H1 (cell line): Measurements from ENCODE around the gene GNG4. TPM values are rescaled to one million over a fixed set of nuclear protein-coding genes. Genes with fewer than 3 reads are reported as not detected.

ENCODE experiments used
- CTCF ChIA-PET: fragments of 300-600 bp; sonication (Branson Sonifier 250); formaldehyde crosslinking; loops from one replicate; lab custom pipeline; 2021; ENCODE audit not compliant: partially characterized antibody; lab: Charles Lee
- POLR2A ChIA-PET: fragments of 300-600 bp; sonication (Branson Sonifier 250); formaldehyde crosslinking; loops from one replicate; lab custom pipeline; 2021; ENCODE audit warnings: inconsistent platforms; ENCODE audit not compliant: partially characterized antibody; lab: Charles Lee
- DNase-seq, 2 experiments: peaks; one replicate each; pipeline versions ENCODE4 v3.0.0 to v3.0.0-alpha.2; 2010 to 2022; ENCODE audit warnings: low spot score in 2 of 2, low read depth in 1 of 2, mixed read lengths in 1 of 2
- FAIRE-seq: peaks from 2 replicates; lab custom pipeline; 2011; peaks lifted over from hg19 to GRCh38; lab: Jason Lieb, UNC
- H2AFZ ChIP-seq: 2 replicates; pipeline ENCODE4 v1.8.1; 2012; ENCODE audit warnings: low read length, inconsistent platforms
- H2AK5ac ChIP-seq: 2 replicates; pipeline ENCODE4 v1.6.1; 2013; ENCODE audit warnings: low read depth, low read length
- H2BK120ac ChIP-seq: replicated peaks from 2 replicates; pipeline ENCODE3; 2013; ENCODE audit warnings: low read depth, low read length, inconsistent platforms
- H2BK12ac ChIP-seq: 2 replicates; pipeline ENCODE4 v1.6.1; 2013; ENCODE audit warnings: low read depth, low read length
- H2BK15ac ChIP-seq: 2 replicates; pipeline ENCODE4 v1.6.1; 2013; ENCODE audit warnings: low read length
- H2BK20ac ChIP-seq: 2 replicates; pipeline ENCODE4 v1.6.1; 2013; ENCODE audit warnings: low read length
- H2BK5ac ChIP-seq: 2 replicates; pipeline ENCODE4 v1.6.1; 2013; ENCODE audit warnings: low read depth, low read length
- H3K14ac ChIP-seq: 2 replicates; pipeline ENCODE4 v1.6.1; 2013; ENCODE audit warnings: inconsistent platforms; ENCODE audit not compliant: insufficient read length
- H3K18ac ChIP-seq: 2 replicates; pipeline ENCODE4 v1.6.1; 2013; ENCODE audit warnings: low read length; ENCODE audit errors: extremely low read depth
- H3K23ac ChIP-seq: 2 replicates; pipeline ENCODE4 v1.6.1; 2013; ENCODE audit warnings: inconsistent platforms; ENCODE audit not compliant: insufficient read length
- H3K23me2 ChIP-seq: 2 replicates; pipeline ENCODE4 v1.6.1; 2013; ENCODE audit warnings: low read depth, low read length
- H3K27ac ChIP-seq: 2 replicates; pipeline ENCODE4 v1.6.1; 2011; ENCODE audit warnings: low read depth, low read length, inconsistent platforms
- H3K27me3 ChIP-seq, 4 experiments: replicated peaks in 1 of 4; 1 replicate in 1 of 4; 2 replicates in 3 of 4; pipeline versions ENCODE4 v1.6.1 to v1.8.1; 2011 to 2013; ENCODE audit warnings: low read length in 3 of 4, mild to moderate bottlenecking in 3 of 4, inconsistent platforms in 2 of 4, mixed read lengths in 2 of 4, moderate library complexity in 1 of 4; ENCODE audit not compliant: control insufficient read depth in 3 of 4, insufficient read depth in 3 of 4; ENCODE audit errors: extremely low read depth in 1 of 4
- H3K36me3 ChIP-seq, 4 experiments: 2 replicates each; pipeline versions ENCODE4 v1.6.1 to v1.8.1; 2011 to 2013; ENCODE audit warnings: mild to moderate bottlenecking in 4 of 4, low read length in 3 of 4, moderate library complexity in 2 of 4, control low read depth in 1 of 4, inconsistent platforms in 1 of 4; ENCODE audit not compliant: insufficient read depth in 4 of 4, control insufficient read depth in 2 of 4
- H3K4ac ChIP-seq: replicated peaks from 2 replicates; pipeline ENCODE3; 2013; ENCODE audit warnings: low read length, low read depth, mixed read lengths, inconsistent platforms; ENCODE audit not compliant: insufficient read length
- H3K4me1 ChIP-seq, 4 experiments: replicated peaks in 1 of 4; 1 replicate in 1 of 4; 2 replicates in 3 of 4; pipeline versions ENCODE4 v1.6.1 to v1.8.1; 2011 to 2013; ENCODE audit warnings: low read length in 3 of 4, inconsistent platforms in 2 of 4, mixed read lengths in 1 of 4; ENCODE audit not compliant: insufficient read depth in 4 of 4, control insufficient read depth in 3 of 4
- H3K4me2 ChIP-seq, 2 experiments: 2 replicates each; pipeline versions ENCODE4 v1.6.1 to v1.8.1; 2011 to 2013; ENCODE audit warnings: low read depth in 2 of 2, low read length in 2 of 2, control low read depth in 1 of 2, inconsistent platforms in 1 of 2, mild to moderate bottlenecking in 1 of 2; ENCODE audit not compliant: insufficient read depth in 1 of 2
- H3K4me3 ChIP-seq, 4 experiments: fragments of 200-600, 300-600 bp in 1 of 4; sonication (generic), shearing (Covaris generic), sonication (Bioruptor Twin) in 1 of 4; 2 replicates each; pipeline versions ENCODE4 v1.5.1 to v1.8.1; 2011 to 2016; ENCODE audit warnings: low read length in 4 of 4, low read depth in 3 of 4, control low read depth in 2 of 4, inconsistent platforms in 2 of 4, mild to moderate bottlenecking in 2 of 4, mixed read lengths in 1 of 4, moderate library complexity in 1 of 4; ENCODE audit not compliant: insufficient read depth in 2 of 4; ENCODE audit errors: extremely low read depth in 1 of 4
- H3K56ac ChIP-seq: replicated peaks from 2 replicates; pipeline ENCODE3; 2013; ENCODE audit warnings: low read depth, mild to moderate bottlenecking, mixed read lengths, low read length, inconsistent platforms; ENCODE audit not compliant: insufficient read length
- H3K79me1 ChIP-seq: 2 replicates; pipeline ENCODE4 v1.6.1; 2013; ENCODE audit warnings: low read depth, low read length, control low read depth
- H3K79me2 ChIP-seq, 2 experiments: 2 replicates each; pipeline versions ENCODE4 v1.6.1 to v1.8.1; 2012 to 2013; ENCODE audit warnings: low read length in 2 of 2, mild to moderate bottlenecking in 2 of 2, inconsistent platforms in 1 of 2; ENCODE audit not compliant: insufficient read depth in 2 of 2, control insufficient read depth in 1 of 2
- H3K9ac ChIP-seq, 4 experiments: replicated peaks in 1 of 4; 1 replicate in 1 of 4; 2 replicates in 3 of 4; pipeline versions ENCODE4 v1.6.1 to v1.8.1; 2011 to 2013; ENCODE audit warnings: low read depth in 3 of 4, low read length in 3 of 4, control low read depth in 2 of 4, mild to moderate bottlenecking in 2 of 4, moderate library complexity in 2 of 4, inconsistent platforms in 1 of 4; ENCODE audit errors: extremely low read depth in 1 of 4
- H3K9me3 ChIP-seq, 2 experiments: 2 replicates each; pipeline versions ENCODE4 v1.6.1 to v1.8.1; 2012 to 2013; ENCODE audit warnings: mild to moderate bottlenecking in 2 of 2, moderate library complexity in 2 of 2, control low read depth in 1 of 2, inconsistent platforms in 1 of 2, low read depth in 1 of 2, low read length in 1 of 2, mixed read lengths in 1 of 2; ENCODE audit not compliant: insufficient read depth in 2 of 2
- H4K20me1 ChIP-seq, 2 experiments: replicated peaks in 1 of 2; 2 replicates each; pipeline versions ENCODE3 to v1.8.1; 2011 to 2013; ENCODE audit warnings: inconsistent platforms in 2 of 2, low read length in 2 of 2, mild to moderate bottlenecking in 1 of 2; ENCODE audit not compliant: insufficient read depth in 2 of 2, control insufficient read depth in 1 of 2
- H4K5ac ChIP-seq: 2 replicates; pipeline ENCODE4 v1.6.1; 2013; ENCODE audit warnings: low read length, low read depth, mixed read lengths, inconsistent platforms; ENCODE audit not compliant: insufficient read length
- H4K8ac ChIP-seq: 2 replicates; pipeline ENCODE4 v1.8.0; 2013; ENCODE audit warnings: mild to moderate bottlenecking, moderate library complexity, low read length, inconsistent platforms; ENCODE audit not compliant: insufficient read depth; ENCODE audit errors: extremely low read depth
- H4K91ac ChIP-seq: replicated peaks from 2 replicates; pipeline ENCODE3; 2013; ENCODE audit warnings: low read length, mixed read lengths, inconsistent platforms; ENCODE audit not compliant: insufficient read length
- CHD1 ChIP-seq: IDR thresholded peaks from 2 replicates; pipeline ENCODE4 v1.6.1; 2012; ENCODE audit warnings: low read depth, low read length, improper control_type of control experiment
- CTCF ChIP-seq, 3 experiments: IDR thresholded peaks; 1 replicate in 2 of 3; 2 replicates in 1 of 3; pipeline versions ENCODE4 v1.5.1 to v1.6.1; 2011; ENCODE audit warnings: low read length in 3 of 3, mild to moderate bottlenecking in 3 of 3, inconsistent platforms in 2 of 3, low read depth in 1 of 3, moderate library complexity in 1 of 3; ENCODE audit not compliant: insufficient read depth in 1 of 3; ENCODE audit errors: control extremely low read depth in 1 of 3
- FOSL1 ChIP-seq: IDR thresholded peaks from 2 replicates; pipeline ENCODE4 v1.6.1; 2011; ENCODE audit warnings: mild to moderate bottlenecking, low read depth, low read length, moderate library complexity; ENCODE audit not compliant: insufficient read depth
- KDM4A ChIP-seq: IDR thresholded peaks from one replicate; pipeline ENCODE4 v1.7.1; 2012; ENCODE audit warnings: low read depth, mild to moderate bottlenecking, moderate library complexity, low read length, inconsistent platforms; ENCODE audit not compliant: severe bottlenecking
- POLR2A ChIP-seq, 2 experiments: IDR thresholded peaks; 1 replicate in 1 of 2; 2 replicates in 1 of 2; pipeline ENCODE4 v1.6.1; 2011; ENCODE audit warnings: low read depth in 2 of 2, low read length in 2 of 2, mild to moderate bottlenecking in 2 of 2; ENCODE audit errors: control extremely low read depth in 1 of 2
- RAD21 ChIP-seq, 2 experiments: IDR thresholded peaks in 1 of 2; conservative IDR thresholded peaks in 1 of 2; 2 replicates each; pipeline ENCODE4 v1.6.1; 2011; ENCODE audit warnings: low read depth in 2 of 2, low read length in 2 of 2, improper control_type of control experiment in 1 of 2, inconsistent platforms in 1 of 2, mild to moderate bottlenecking in 1 of 2, moderate library complexity in 1 of 2
- SAP30 ChIP-seq: fragments of 300-600 bp; sonication (generic); IDR thresholded peaks from 2 replicates; pipeline ENCODE4 v1.7.1; 2012; ENCODE audit warnings: low read length, moderate library complexity, mild to moderate bottlenecking, inconsistent platforms; ENCODE audit not compliant: insufficient read depth, insufficient replicate concordance
- SP1 ChIP-seq: IDR thresholded peaks from 2 replicates; pipeline ENCODE4 v1.6.1; 2011; ENCODE audit warnings: low read depth, low read length
- TEAD4 ChIP-seq: IDR thresholded peaks from 2 replicates; pipeline ENCODE4 v1.6.1; 2012; ENCODE audit warnings: low read depth, low read length, inconsistent platforms, mixed read lengths
- WGBS, 2 experiments: shearing (Covaris generic) in 1 of 2; methylation state at CpG; one replicate each; pipeline versions ENCODE4 v1.1.6 to v1.1.7; 2013 to 2015; ENCODE audit warnings: low lambda C conversion rate in 2 of 2, mixed read lengths in 2 of 2, inconsistent platforms in 1 of 2, low coverage in 1 of 2, missing lambda C conversion rate in 1 of 2; ENCODE audit not compliant: insufficient replicate concordance in 2 of 2, insufficient coverage in 1 of 2, insufficient read length in 1 of 2; ENCODE audit errors: extremely low coverage in 1 of 2, missing lambda C conversion rate in 1 of 2; 5-methylcytosine and 5-hydroxymethylcytosine counted together
- polyA plus RNA-seq, 7 experiments: library from polyadenylated mRNA; depleted of rRNA in 3 of 7; stranded (reverse) in 5 of 7; unstranded in 2 of 7; fragments of >200 nt in 5 of 7; fragments of 200-250 nt in 2 of 7; gene quantifications; 1 replicate in 5 of 7; 2 replicates in 1 of 7; 4 replicates in 1 of 7; pipeline versions ENCODE4 v1.2.1 to v1.2.3, GENCODE V29; 2011 to 2013; ENCODE audit warnings: missing spikeins in 2 of 7, mixed read lengths in 2 of 7
- total RNA-seq: library from RNA; stranded (reverse); fragmentation: NEBNext Ultra II Directional; extraction: Animal tissue kit (Norgen Biotek cat#: 25700); gene quantifications from 2 replicates; pipeline ENCODE4 v1.2.1, GENCODE V29; 2021

Gene GNG4
- total and polyA plus RNA-seq, 2 of the 8 experiments (the other 6 are each of a cell fraction or from before 2014, with no cell fraction given), result 95.5 to 96.8 TPM

DNA sequence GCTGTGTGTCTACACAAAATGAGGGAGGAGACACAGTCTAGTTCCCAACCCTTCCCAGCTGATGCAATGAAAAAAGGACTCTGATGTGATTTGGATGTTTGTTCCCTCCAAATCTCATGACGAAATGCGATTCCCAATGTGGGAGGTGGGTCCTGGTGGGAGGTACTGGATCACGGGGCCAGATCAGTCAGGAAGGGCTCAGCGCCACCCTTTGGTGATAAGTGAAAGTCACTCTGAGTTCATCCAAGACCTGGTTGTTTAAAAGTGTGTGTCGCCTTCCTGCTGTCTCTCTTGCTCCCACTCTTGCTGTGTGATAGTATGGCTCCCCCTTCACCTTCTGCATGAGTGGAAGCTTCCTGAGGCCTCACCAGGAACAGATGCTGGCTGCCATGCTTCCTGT lies 63.2 kb downstream of the GNG4 start:
- H3K14ac ChIP-seq, result no peak overlapping the region
- H3K79me2 ChIP-seq, result no peaks in the 10 kb centered on the region; a peak in 1 of 4 replicates
- peak overlapping the region; percentile 9; the same call in 1 of the 2 replicates for H3K27ac ChIP-seq
- H3K23ac ChIP-seq, result no peak overlapping the region
- 71% methylated on average over 5 of the region's 5 CpGs; no CpG with 5 or more reads in 1 of the 2 experiments for WGBS, 2 experiments
- peak overlapping the region; percentile 47 for H3K4ac ChIP-seq
- ChIA-PET CTCF (interaction anchor here (0.8 to 1.5 kb wide), 4 partner anchors 9 to 149 kb away, joined by 3 to 5 read pairs (median 3); no protein-coding TSS in a partner anchor), POLR2A (no interaction called here)
- H2BK20ac ChIP-seq, result no peak overlapping the region
- FAIRE-seq, result no peak
- no peak for DNase-seq
- H3K4me2 ChIP-seq, result no peak overlapping the region
- H3K56ac ChIP-seq, result no peak overlapping the region
- peak overlapping the region; percentile 92; the same call in 1 of the 2 replicates for H4K8ac ChIP-seq
- H3K27me3 ChIP-seq, result no peaks in the 10 kb centered on the region
- peak overlapping the region in 1 of 4 experiments; percentile 1; a peak in 1 of 7 replicates for H3K9ac ChIP-seq
- no peaks in the 10 kb centered on the region for H3K4me1 ChIP-seq
- H4K20me1 ChIP-seq, result peaks cover 0 to 2% of the 10 kb centered on the region in 2 experiments
- peak overlapping the region; percentile 88; the same call in 1 of the 2 replicates for H2AK5ac ChIP-seq
- H3K9me3 ChIP-seq, result peaks cover 8 to 13% of the 10 kb centered on the region in 2 experiments; a peak in 3 of 4 replicates
- H4K5ac ChIP-seq, result no peak overlapping the region
- H2BK120ac ChIP-seq, result no peak overlapping the region
- H2BK12ac ChIP-seq, result peak overlapping the region; percentile 65; the same call in 1 of the 2 replicates
- H3K18ac ChIP-seq, result no peak overlapping the region
- H4K91ac ChIP-seq, result peak overlapping the region; percentile 77
- no peak overlapping the region for H2BK5ac ChIP-seq
- peaks cover 8 to 37% (median 19%) of the 10 kb centered on the region in 4 experiments for H3K36me3 ChIP-seq
- H3K79me1 ChIP-seq, result no peaks in the 10 kb centered on the region; the same call in 1 of the 2 replicates
- H3K23me2 ChIP-seq, result peaks cover 9% of the 10 kb centered on the region; the same call in 1 of the 2 replicates
- no peak overlapping the region for H3K4me3 ChIP-seq
- H2BK15ac ChIP-seq, result peak overlapping the region; percentile 66; the same call in 1 of the 2 replicates
- no peak for TF ChIP-seq FOSL1
- no peak for TF ChIP-seq SAP30
- no peak for TF ChIP-seq TEAD4
- peak; percentile 55 to 80 (median 56) for TF ChIP-seq CTCF (IDR thresholded peaks at IDR 0.05; ENCODE audit: control extremely low read depth in 1 of 3, insufficient read depth in 1 of 3, low read depth in 1 of 3, low read length in 3 of 3)
- TF ChIP-seq RAD21 (IDR thresholded peaks at IDR 0.05 in 1 of 2, conservative IDR thresholded peaks at IDR 0.05 in 1 of 2; ENCODE audit: low read depth in 2 of 2, low read length in 2 of 2), result peak; percentile 62 to 68
- TF ChIP-seq KDM4A, result no peak
- TF ChIP-seq POLR2A (IDR thresholded peaks at IDR 0.05; ENCODE audit: control extremely low read depth in 1 of 2, low read depth in 2 of 2, low read length in 2 of 2), result no peak
- no peak for TF ChIP-seq SP1
- no peak for TF ChIP-seq CHD1
- no peak overlapping the region for H2AFZ ChIP-seq
